ENCODE results near the gene PHPT1. TPM values are rescaled to one million over a fixed set of nuclear protein-coding genes. Genes with fewer than 3 reads are reported as not detected.

PHPT1 gene
- total and polyA plus RNA-seq, 2 of the 8 experiments (the other 6 are each of a cell fraction or from before 2014, with no cell fraction given): 109 to 226 TPM

DNA sequence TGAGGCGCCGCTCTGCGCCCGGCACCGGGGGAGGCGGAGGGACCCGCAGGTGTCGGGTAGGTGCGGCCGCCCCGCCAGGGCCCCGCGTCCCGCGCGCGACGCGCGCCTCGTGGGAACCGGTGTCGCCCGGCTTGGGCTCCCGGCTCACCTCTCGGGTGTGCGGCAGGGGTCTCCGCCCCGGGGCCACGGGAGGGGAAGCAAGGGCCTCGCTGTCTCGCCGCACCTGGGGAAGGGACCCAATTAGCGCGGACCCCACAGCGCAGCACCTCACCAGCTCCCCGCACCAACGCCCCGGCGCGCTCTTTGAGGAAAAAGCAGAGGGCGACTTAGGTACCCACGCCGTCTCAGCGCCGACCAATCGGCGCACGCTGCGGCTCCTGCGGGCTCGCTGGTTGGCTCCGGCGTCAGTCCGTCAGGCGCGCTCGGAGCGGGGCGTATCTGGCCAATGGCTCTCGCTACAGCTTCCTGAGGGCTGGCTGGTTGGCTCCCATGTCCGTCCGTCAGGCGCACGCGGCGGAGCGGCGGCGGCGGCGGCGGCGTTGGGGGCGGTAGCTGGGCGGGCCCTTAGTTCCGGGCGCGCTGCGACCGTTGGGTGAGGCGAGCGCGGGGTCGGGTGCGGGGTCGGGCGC is 36.9 kb downstream of the PHPT1 start, which contains the start of gene TRAF2 (continued):
- no peak for TF ChIP-seq RFX5 (IDR thresholded peaks at IDR 0.05; ENCODE audit: borderline replicate concordance, low read depth, low read length)
- TF ChIP-seq KDM4A (IDR thresholded peaks at IDR 0.05; ENCODE audit: low read depth, low read length, severe bottlenecking): peak; percentile 93
- no peak for TF ChIP-seq JUND (IDR thresholded peaks at IDR 0.05; ENCODE audit: low read length)
- TF ChIP-seq EZH2 (IDR thresholded peaks at IDR 0.05; ENCODE audit: low read depth, low read length, severe bottlenecking): no peak
- no peak for TF ChIP-seq FOSL1 (IDR thresholded peaks at IDR 0.05; ENCODE audit: insufficient read depth, low read depth, low read length)
- TF ChIP-seq RBBP5 (IDR thresholded peaks at IDR 0.05; ENCODE audit: borderline replicate concordance, low read depth, low read length): no peak
- peak; percentile 100 for TF ChIP-seq SP1 (IDR thresholded peaks at IDR 0.05; ENCODE audit: low read depth, low read length)
- TF ChIP-seq ASH2L (IDR thresholded peaks at IDR 0.05; ENCODE audit: low read length): no peak
- no peak for TF ChIP-seq KDM5A (IDR thresholded peaks at IDR 0.05; ENCODE audit: low read length)
- TF ChIP-seq TAF1 (IDR thresholded peaks at IDR 0.05; ENCODE audit: low read depth, low read length): 0 out of 2 replicates have a peak, but pooled peaks have one; percentile 48
- TF ChIP-seq POLR2AphosphoS5 (IDR thresholded peaks at IDR 0.05; ENCODE audit: low read depth, low read length): peak; percentile 78
- peak; percentile 85 for TF ChIP-seq CREB1 (IDR thresholded peaks at IDR 0.05)
- TF ChIP-seq SP2 (IDR thresholded peaks at IDR 0.05; ENCODE audit: low read length): peak; percentile 98
- TF ChIP-seq, protein P1, sequence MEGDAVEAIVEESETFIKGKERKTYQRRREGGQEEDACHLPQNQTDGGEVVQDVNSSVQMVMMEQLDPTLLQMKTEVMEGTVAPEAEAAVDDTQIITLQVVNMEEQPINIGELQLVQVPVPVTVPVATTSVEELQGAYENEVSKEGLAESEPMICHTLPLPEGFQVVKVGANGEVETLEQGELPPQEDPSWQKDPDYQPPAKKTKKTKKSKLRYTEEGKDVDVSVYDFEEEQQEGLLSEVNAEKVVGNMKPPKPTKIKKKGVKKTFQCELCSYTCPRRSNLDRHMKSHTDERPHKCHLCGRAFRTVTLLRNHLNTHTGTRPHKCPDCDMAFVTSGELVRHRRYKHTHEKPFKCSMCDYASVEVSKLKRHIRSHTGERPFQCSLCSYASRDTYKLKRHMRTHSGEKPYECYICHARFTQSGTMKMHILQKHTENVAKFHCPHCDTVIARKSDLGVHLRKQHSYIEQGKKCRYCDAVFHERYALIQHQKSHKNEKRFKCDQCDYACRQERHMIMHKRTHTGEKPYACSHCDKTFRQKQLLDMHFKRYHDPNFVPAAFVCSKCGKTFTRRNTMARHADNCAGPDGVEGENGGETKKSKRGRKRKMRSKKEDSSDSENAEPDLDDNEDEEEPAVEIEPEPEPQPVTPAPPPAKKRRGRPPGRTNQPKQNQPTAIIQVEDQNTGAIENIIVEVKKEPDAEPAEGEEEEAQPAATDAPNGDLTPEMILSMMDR (IDR thresholded peaks at IDR 0.05; ENCODE audit: control extremely low read depth in 1 of 3, insufficient read depth in 1 of 3, low read depth in 1 of 3, low read length in 3 of 3): no peak
- TF ChIP-seq MAFK (IDR thresholded peaks at IDR 0.05; ENCODE audit: low read depth, low read length): no peak
- TF ChIP-seq CHD1 (IDR thresholded peaks at IDR 0.05; ENCODE audit: low read depth, low read length): no peak
- TF ChIP-seq CBX5 (IDR thresholded peaks at IDR 0.05; ENCODE audit: low read depth, low read length): no peak
- TF ChIP-seq CTBP2 (IDR thresholded peaks at IDR 0.05; ENCODE audit: borderline replicate concordance, insufficient read depth, insufficient read length, low read length): no peak
- no peak for TF ChIP-seq TCF12 (IDR thresholded peaks at IDR 0.05; ENCODE audit: low read depth, low read length)
- TF ChIP-seq SIN3A (conservative IDR thresholded peaks at IDR 0.05 in 1 of 2, IDR thresholded peaks at IDR 0.05 in 1 of 2; ENCODE audit: low read depth in 1 of 2, low read length in 2 of 2): 0 out of 4 replicates have a peak, but pooled peaks of 1 of the 2 experiments have one; percentile 58
- TF ChIP-seq, protein P2, sequence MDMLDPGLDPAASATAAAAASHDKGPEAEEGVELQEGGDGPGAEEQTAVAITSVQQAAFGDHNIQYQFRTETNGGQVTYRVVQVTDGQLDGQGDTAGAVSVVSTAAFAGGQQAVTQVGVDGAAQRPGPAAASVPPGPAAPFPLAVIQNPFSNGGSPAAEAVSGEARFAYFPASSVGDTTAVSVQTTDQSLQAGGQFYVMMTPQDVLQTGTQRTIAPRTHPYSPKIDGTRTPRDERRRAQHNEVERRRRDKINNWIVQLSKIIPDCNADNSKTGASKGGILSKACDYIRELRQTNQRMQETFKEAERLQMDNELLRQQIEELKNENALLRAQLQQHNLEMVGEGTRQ (IDR thresholded peaks at IDR 0.05; ENCODE audit: low read length): no peak
- no peak for TF ChIP-seq HDAC6 (IDR thresholded peaks at IDR 0.05; ENCODE audit: low read depth, low read length)
